Upper lobe of left lung (tissue), 6 donors: ENCODE results near the gene SMIM23. TPM values are rescaled to one million over a fixed set of nuclear protein-coding genes. Genes with fewer than 3 reads are reported as not detected.
"Not testable (repeated sequence)": the region's sequence is repeated elsewhere in the genome, so short reads cannot be mapped to it uniquely, and the experiment has no call there.

Source experiments
- ATAC-seq, 2 donors: fragments of 200-7000 bp; cut with Tn5 transposase; one replicate each; pipeline ENCODE4 v1.9.1; 2022; ENCODE audit warnings: mild to moderate bottlenecking in 2 of 2, moderate library complexity in 2 of 2; ENCODE audit not compliant: low FRiP score in 2 of 2
- DNase-seq, 2 donors: peaks; one replicate each; pipeline ENCODE4 v3.0.0-alpha.2; 2019 to 2020
- H3K27ac ChIP-seq, 4 donors: fragments of 200-600 bp; sonication (generic); one replicate each; pipeline ENCODE4 v1.5.1; 2016 to 2019
- H3K27me3 ChIP-seq, 4 donors: fragments of 200-600 bp; sonication (generic); one replicate each; pipeline ENCODE4 v1.5.1; 2017 to 2019
- H3K36me3 ChIP-seq, 4 donors: fragments of 200-600 bp; sonication (generic); one replicate each; pipeline ENCODE4 v1.5.1; 2016 to 2019
- H3K4me1 ChIP-seq, 4 donors: fragments of 200-600 bp; sonication (generic); one replicate each; pipeline ENCODE4 v1.5.1; 2018 to 2019
- H3K4me3 ChIP-seq, 4 donors: fragments of 200-600 bp; sonication (generic); one replicate each; pipeline ENCODE4 v1.5.1; 2017 to 2019; ENCODE audit warnings: mild to moderate bottlenecking in 2 of 4, moderate library complexity in 1 of 4
- H3K9me3 ChIP-seq, 4 donors: fragments of 200-600 bp; sonication (generic); one replicate each; pipeline ENCODE4 v1.5.1; 2018 to 2019
- EP300 ChIP-seq, 4 donors: sonication (generic); formaldehyde crosslinking; IDR thresholded peaks; one replicate each; pipeline ENCODE4 v1.5.1; 2017; ENCODE audit warnings: antibody characterized with exemption in 4 of 4, control low read depth in 2 of 4
- POLR2A ChIP-seq, 4 donors: fragments of 450-650 bp; IDR thresholded peaks; one replicate each; pipeline ENCODE4 v1.5.1; 2016 to 2017; ENCODE audit warnings: antibody characterized with exemption in 4 of 4, mild to moderate bottlenecking in 2 of 4
- POLR2AphosphoS5 ChIP-seq, 2 donors: sonication (generic); formaldehyde crosslinking; IDR thresholded peaks; one replicate each; pipeline ENCODE4 v1.5.1; 2017; ENCODE audit warnings: antibody characterized with exemption in 2 of 2
- WGBS, 2 donors: methylation state at CpG; one replicate each; pipeline ENCODE4 v1.1.5; 2017 to 2018; 5-methylcytosine and 5-hydroxymethylcytosine counted together
- total RNA-seq, 6 donors: library from RNA; depleted of rRNA in 4 of 6; stranded (reverse); fragments of >200 nt in 4 of 6; gene quantifications; one replicate each; pipeline versions ENCODE4 v1.1.0 to v1.2.1, GENCODE V29; 2016 to 2021
- TF ChIP-seq, protein P1 (sequence below), 6 experiments: fragments of 450-650 bp in 4 of 6; fragments of 200-600 bp in 2 of 6; sonication (generic) in 2 of 6; IDR thresholded peaks; one replicate each; pipeline ENCODE4 v1.5.1; 2016 to 2019; ENCODE audit warnings: antibody characterized with exemption in 6 of 6
- donor health status: DM: no; HTN: no; CAD: no; lungs with moderate emphysema.
- donor health status: DM: no; HTN: yes; CAD: no; lungs with severe emphysema.

The SMIM23 gene
- total RNA-seq, 6 donors from 2014 or later, result not detected

DNA sequence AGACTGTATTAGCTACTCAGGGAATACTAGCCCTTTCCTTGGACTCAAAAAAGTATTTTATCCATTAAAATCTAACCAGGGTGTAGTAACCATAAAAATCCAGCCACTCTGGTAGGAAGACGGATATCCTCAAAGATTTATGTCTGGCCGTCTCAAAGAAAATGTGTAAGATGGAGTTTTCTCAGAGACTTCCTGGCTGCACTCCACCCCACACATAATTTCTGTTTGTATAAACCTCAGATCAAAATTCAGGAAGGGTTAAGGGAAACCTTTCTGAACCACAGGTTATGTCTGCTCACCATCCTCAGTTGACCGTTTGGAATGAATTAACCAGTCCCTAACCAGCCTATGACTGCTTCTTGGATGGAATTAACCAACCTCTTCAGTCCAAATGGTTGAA lies 13.8 kb upstream of the SMIM23 start:
- peaks cover 0 to 5% (median 1%) of the 10 kb centered on the region in 4 donors for H3K9me3 ChIP-seq
- H3K4me1 ChIP-seq, result no peaks in the 10 kb centered on the region
- DNase-seq, result no peak
- no peaks in the 10 kb centered on the region for H3K27me3 ChIP-seq
- H3K27ac ChIP-seq, result no peak overlapping the region
- 31 to 40% methylated on average over 3 of the region's 3 CpGs for WGBS, 2 donors
- ATAC-seq, result no peak
- H3K36me3 ChIP-seq, result no peaks in the 10 kb centered on the region
- H3K4me3 ChIP-seq, result no peak overlapping the region
- TF ChIP-seq EP300 (IDR thresholded peaks at IDR 0.05), result no peak
- TF ChIP-seq POLR2AphosphoS5 (IDR thresholded peaks at IDR 0.05), result no peak
- no peak for TF ChIP-seq POLR2A (IDR thresholded peaks at IDR 0.05)
- TF ChIP-seq, protein P1, sequence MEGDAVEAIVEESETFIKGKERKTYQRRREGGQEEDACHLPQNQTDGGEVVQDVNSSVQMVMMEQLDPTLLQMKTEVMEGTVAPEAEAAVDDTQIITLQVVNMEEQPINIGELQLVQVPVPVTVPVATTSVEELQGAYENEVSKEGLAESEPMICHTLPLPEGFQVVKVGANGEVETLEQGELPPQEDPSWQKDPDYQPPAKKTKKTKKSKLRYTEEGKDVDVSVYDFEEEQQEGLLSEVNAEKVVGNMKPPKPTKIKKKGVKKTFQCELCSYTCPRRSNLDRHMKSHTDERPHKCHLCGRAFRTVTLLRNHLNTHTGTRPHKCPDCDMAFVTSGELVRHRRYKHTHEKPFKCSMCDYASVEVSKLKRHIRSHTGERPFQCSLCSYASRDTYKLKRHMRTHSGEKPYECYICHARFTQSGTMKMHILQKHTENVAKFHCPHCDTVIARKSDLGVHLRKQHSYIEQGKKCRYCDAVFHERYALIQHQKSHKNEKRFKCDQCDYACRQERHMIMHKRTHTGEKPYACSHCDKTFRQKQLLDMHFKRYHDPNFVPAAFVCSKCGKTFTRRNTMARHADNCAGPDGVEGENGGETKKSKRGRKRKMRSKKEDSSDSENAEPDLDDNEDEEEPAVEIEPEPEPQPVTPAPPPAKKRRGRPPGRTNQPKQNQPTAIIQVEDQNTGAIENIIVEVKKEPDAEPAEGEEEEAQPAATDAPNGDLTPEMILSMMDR (IDR thresholded peaks at IDR 0.05), result no peak

DNA sequence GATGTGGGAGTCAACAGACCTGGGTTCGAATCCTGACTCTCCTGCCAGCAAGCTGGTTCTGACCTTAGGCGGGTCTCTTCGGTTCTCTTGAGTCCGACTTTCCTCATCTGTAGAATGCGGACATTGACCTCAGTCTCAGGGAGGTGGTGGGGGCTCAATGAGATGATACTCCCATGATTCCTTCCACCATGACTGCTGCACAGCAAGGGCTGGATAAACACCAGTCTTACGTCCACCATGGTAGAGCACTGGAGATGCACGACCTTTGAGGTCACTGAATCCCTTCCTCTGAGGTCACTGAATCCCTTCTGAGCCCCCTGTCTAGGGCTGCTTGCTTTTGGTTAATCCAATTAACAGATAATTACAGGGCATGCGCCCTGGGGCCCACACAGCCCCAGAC lies 12.5 kb upstream of the SMIM23 start:
- no peaks in the 10 kb centered on the region for H3K9me3 ChIP-seq
- H3K36me3 ChIP-seq, result no peaks in the 10 kb centered on the region
- no peak overlapping the region for H3K27ac ChIP-seq
- H3K27me3 ChIP-seq, result no peaks in the 10 kb centered on the region
- no peaks in the 10 kb centered on the region for H3K4me1 ChIP-seq
- WGBS, 2 donors, result 79 to 82% methylated on average over 8 of the region's 8 CpGs
- ATAC-seq, result no peak
- no peak for DNase-seq
- no peak overlapping the region for H3K4me3 ChIP-seq
- TF ChIP-seq, protein P1 (IDR thresholded peaks at IDR 0.05), result no peak
- TF ChIP-seq POLR2A (IDR thresholded peaks at IDR 0.05) (no peak), EP300 (IDR thresholded peaks at IDR 0.05) (no peak), POLR2AphosphoS5 (IDR thresholded peaks at IDR 0.05) (no peak)

DNA sequence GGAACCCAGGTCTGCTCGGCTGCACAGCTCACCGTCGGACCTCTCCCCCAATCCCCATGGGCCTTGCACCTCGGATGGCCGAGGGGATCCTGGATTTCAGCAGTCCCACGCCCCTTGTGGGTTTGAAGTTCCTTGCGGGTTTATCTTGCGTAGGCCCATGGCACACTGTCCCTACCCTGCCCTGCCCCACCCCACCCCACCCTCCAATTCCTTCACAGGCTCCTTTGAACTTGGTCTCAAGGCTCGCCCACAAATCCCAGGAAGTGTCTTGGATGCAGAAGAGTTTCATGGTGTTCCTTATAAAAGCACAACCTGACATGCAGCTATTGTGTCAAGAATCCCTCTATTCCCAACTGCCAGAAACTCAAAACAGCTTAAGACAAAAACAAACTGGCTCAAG lies 11.2 kb upstream of the SMIM23 start:
- 92% methylated on average over 3 to 9 of the region's 9 CpGs for WGBS, 2 donors
- H3K4me1 ChIP-seq, result no peaks in the 10 kb centered on the region
- no peaks in the 10 kb centered on the region for H3K36me3 ChIP-seq
- H3K27me3 ChIP-seq, result no peaks in the 10 kb centered on the region
- TF ChIP-seq, protein P1 (IDR thresholded peaks at IDR 0.05), result no peak
- TF ChIP-seq EP300 (IDR thresholded peaks at IDR 0.05), result no peak
- no peak for TF ChIP-seq POLR2AphosphoS5 (IDR thresholded peaks at IDR 0.05)
- no peak for TF ChIP-seq POLR2A (IDR thresholded peaks at IDR 0.05)
- H3K27ac ChIP-seq, result no peak overlapping the region
- DNase-seq, result peak in 1 of 2 donors; percentile 24
- H3K4me3 ChIP-seq, result no peak overlapping the region
- no peaks in the 10 kb centered on the region for H3K9me3 ChIP-seq
- no peak for ATAC-seq

DNA sequence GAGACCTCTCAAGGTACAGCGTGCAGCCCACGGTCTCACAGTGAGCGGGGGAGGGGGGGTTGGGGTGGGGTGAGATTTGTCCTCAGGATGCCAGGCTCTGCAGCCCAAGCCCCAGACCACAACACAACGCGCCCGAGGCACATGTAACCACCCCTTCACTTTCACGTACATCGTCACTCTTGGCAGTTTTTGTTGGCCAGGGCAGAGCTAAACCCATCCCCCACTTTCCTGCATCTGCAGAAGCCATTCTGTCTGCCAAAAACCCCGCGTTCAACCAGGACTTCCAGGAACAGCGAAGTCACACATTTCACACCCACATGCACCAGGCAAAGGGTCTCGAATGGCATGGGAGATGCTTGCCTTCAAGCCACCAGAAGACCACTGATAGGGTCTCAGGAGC lies 9.4 kb upstream of the SMIM23 start:
- DNase-seq (no peak), ATAC-seq (no peak)
- Histone ChIP-seq H3K4me3 (no peak overlapping the region), H3K27me3 (no peaks in the 10 kb centered on the region), H3K27ac (no peak overlapping the region), H3K9me3 (no peaks in the 10 kb centered on the region), H3K36me3 (no peaks in the 10 kb centered on the region), H3K4me1 (no peaks in the 10 kb centered on the region)
- WGBS, 2 donors, result 45 to 71% methylated on average over 10 to 12 of the region's 12 CpGs
- TF ChIP-seq POLR2AphosphoS5 (IDR thresholded peaks at IDR 0.05), result no peak

DNA sequence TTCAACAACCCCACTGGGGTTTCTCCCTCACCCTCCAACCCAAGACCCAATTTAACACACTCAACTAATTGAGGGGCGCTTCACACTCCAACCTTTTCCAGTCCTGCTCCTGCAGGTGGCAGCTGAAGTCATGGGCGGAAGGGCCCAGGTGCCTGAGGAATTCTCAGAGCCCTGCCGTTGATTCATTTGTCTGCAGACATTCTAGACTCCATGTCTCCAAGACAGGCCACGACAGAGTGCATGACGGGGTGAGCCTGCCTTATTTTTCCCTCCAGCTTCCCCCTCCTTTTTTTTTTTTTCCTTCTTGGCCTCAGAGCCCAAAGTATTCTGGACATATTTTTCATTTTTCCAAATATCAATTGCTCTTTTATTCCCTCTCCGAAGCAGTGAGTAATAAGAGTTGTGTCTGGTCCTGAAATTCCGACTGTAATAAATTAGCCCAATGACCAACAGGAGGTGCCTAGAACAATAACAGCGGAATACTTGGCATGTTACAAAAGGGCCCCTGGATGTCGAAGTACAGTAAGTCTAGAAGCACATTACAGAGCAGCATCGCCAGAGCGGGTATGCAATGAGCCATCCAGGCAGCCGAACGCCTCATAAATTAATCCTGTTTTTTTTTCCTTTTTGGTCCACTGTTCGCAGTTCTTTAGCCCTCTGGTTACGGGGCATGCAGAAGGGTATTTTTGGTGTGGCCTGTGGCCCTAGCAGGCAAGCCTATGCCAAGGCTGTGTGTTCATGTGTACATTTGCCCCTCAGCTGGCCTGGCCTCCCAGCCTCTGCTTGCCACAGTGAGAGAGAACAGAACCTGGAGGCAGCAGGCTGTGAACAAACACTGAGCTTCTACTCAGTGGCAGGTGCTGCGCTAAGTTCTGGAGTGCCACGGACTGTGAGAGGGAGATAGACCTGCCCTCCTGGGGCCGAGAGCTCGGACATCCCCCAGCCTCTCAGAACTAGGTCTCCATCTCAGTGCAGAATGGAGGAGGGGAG lies 8.6 kb upstream of the SMIM23 start:
- H3K9me3 ChIP-seq, result no peaks in the 10 kb centered on the region
- H3K4me3 ChIP-seq, result no peak overlapping the region
- no peak for DNase-seq
- no peak overlapping the region for H3K27ac ChIP-seq
- WGBS, 2 donors, result 75% methylated on average over 15 to 19 of the region's 19 CpGs
- ATAC-seq, result peak in 1 of 2 donors; percentile 54
- H3K4me1 ChIP-seq, result no peaks in the 10 kb centered on the region
- TF ChIP-seq POLR2AphosphoS5 (IDR thresholded peaks at IDR 0.05), result no peak
- TF ChIP-seq, protein P1 (IDR thresholded peaks at IDR 0.05), result no peak
- no peak for TF ChIP-seq EP300 (IDR thresholded peaks at IDR 0.05)
- no peak for TF ChIP-seq POLR2A (IDR thresholded peaks at IDR 0.05)
- H3K27me3 ChIP-seq, result no peaks in the 10 kb centered on the region
- H3K36me3 ChIP-seq, result no peaks in the 10 kb centered on the region

DNA sequence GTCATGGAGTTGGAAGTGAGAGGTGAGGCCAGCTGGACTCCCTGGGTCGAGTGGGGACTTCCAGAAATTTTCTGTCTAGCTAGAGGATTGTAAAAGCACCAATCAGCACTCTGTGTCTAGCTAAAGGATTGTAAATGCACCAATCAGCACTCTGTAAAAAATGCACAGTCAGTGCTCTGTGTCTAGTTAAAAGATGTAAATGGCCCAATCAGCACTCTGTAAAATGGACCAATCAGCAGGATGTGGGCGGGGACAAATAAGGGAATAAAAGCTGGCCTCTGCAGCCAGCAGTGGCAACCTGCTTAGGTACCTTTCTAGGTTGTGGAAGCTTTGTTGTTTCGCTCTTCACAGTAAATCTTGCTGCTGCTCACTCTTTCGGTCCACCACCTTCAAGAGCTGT lies 3.9 kb upstream of the SMIM23 start:
- H3K27me3 ChIP-seq, ATAC-seq, H3K4me3 ChIP-seq, H3K27ac ChIP-seq, H3K4me1 ChIP-seq, DNase-seq, H3K36me3 ChIP-seq, H3K9me3 ChIP-seq: not testable (repeated sequence)
- WGBS, 2 donors, result 62 to 79% methylated on average over 4 of the region's 4 CpGs
